HepG2 (cell line): ENCODE results near the gene CDT1. TPM values are rescaled to one million over a fixed set of nuclear protein-coding genes. Genes with fewer than 3 reads are reported as not detected.
A peak's percentile ranks its signal among the peaks of the same experiment; 100 is the strongest.

ENCODE experiments used
- FOSL2 ChIP-seq: sonication (generic); formaldehyde crosslinking; IDR thresholded peaks from 2 replicates; pipeline ENCODE4 v1.4.0; 2020; ENCODE audit warnings: missing genetic modification reagents
- HNRNPLL ChIP-seq: fragments of 200-400 bp; formaldehyde crosslinking; IDR thresholded peaks from 2 replicates; pipeline ENCODE4 v1.6.1; 2017; ENCODE audit warnings: mild to moderate bottlenecking, low read depth, low read length; ENCODE audit not compliant: poor library complexity, severe bottlenecking
- JARID2 ChIP-seq: sonication (generic); formaldehyde crosslinking; IDR thresholded peaks from 2 replicates; pipeline ENCODE4 v1.8.1; 2023; ENCODE audit warnings: missing genetic modification reagents, inconsistent platforms; ENCODE audit not compliant: insufficient replicate concordance
- LCORL ChIP-seq, 2 experiments: fragments of 450-650 bp in 1 of 2; sonication (generic) in 1 of 2; formaldehyde crosslinking in 1 of 2; IDR thresholded peaks; 2 replicates each; pipeline versions ENCODE4 v1.5.0 to v1.6.1; 2017 to 2020; ENCODE audit warnings: antibody characterized with exemption in 1 of 2, missing genetic modification reagents in 1 of 2
- NFYC ChIP-seq: IDR thresholded peaks from 2 replicates; pipeline ENCODE4 v1.6.1; 2016; ENCODE audit warnings: missing genetic modification reagents, missing compliant biosample characterization
- REPIN1 ChIP-seq: sonication (generic); formaldehyde crosslinking; IDR thresholded peaks from 2 replicates; pipeline ENCODE4 v1.8.0; 2022; ENCODE audit warnings: missing genetic modification reagents, low read depth, mild to moderate bottlenecking, borderline replicate concordance
- SP4 ChIP-seq: sonication (generic); formaldehyde crosslinking; IDR thresholded peaks from 2 replicates; pipeline ENCODE4 v1.8.1; 2023; ENCODE audit warnings: mild to moderate bottlenecking, missing genetic modification reagents
- SRSF4 ChIP-seq: fragments of 200-400 bp; formaldehyde crosslinking; IDR thresholded peaks from one replicate; pipeline ENCODE4 v1.6.1; 2018; ENCODE audit warnings: mild to moderate bottlenecking, low read depth, low read length, moderate library complexity; ENCODE audit not compliant: poor library complexity, severe bottlenecking
- TEAD2 ChIP-seq: sonication (generic); formaldehyde crosslinking; IDR thresholded peaks from 2 replicates; pipeline ENCODE4 v1.9.0; 2021; ENCODE audit warnings: missing genetic modification reagents
- TFAP4 ChIP-seq: sonication (generic); IDR thresholded peaks from 2 replicates; pipeline ENCODE4 v1.6.1; 2016; ENCODE audit warnings: low read depth, borderline replicate concordance
- YEATS2 ChIP-seq: sonication (generic); formaldehyde crosslinking; IDR thresholded peaks from 2 replicates; pipeline ENCODE4 v1.4.0; 2020; ENCODE audit warnings: missing genetic modification reagents, borderline replicate concordance
- ZNF337 ChIP-seq: sonication (generic); formaldehyde crosslinking; IDR thresholded peaks from 2 replicates; pipeline ENCODE4 v1.5.1; 2020; ENCODE audit warnings: missing genetic modification reagents, low read depth, mild to moderate bottlenecking, borderline replicate concordance
- ZNF570 ChIP-seq: sonication (generic); formaldehyde crosslinking; IDR thresholded peaks from 2 replicates; pipeline ENCODE4 v1.4.0; 2020; ENCODE audit warnings: mild to moderate bottlenecking, missing genetic modification reagents, borderline replicate concordance
- ZNF672 ChIP-seq: sonication (generic); formaldehyde crosslinking; IDR thresholded peaks from 2 replicates; pipeline ENCODE4 v1.8.1; 2022; ENCODE audit warnings: missing genetic modification reagents
- polyA plus RNA-seq, 8 experiments: library from polyadenylated mRNA; depleted of rRNA in 3 of 8; stranded (reverse) in 7 of 8; unstranded in 1 of 8; fragments of >200 nt; fragmentation: Illumina TruSeq in 4 of 8; extraction: Trizol in 4 of 8; gene quantifications; 2 replicates each; pipeline versions ENCODE4 v1.2.1 to v1.2.3, GENCODE V29; 2011 to 2016; ENCODE audit warnings: low read depth in 4 of 8, missing spikeins in 1 of 8, mixed read lengths in 1 of 8; ENCODE audit not compliant: insufficient read depth in 1 of 8
- total RNA-seq, 5 experiments: library from RNA; depleted of rRNA; stranded (reverse); fragments of >200 nt; fragmentation: Illumina TruSeq; extraction: Trizol; gene quantifications; 2 replicates each; pipeline ENCODE4 v1.2.3, GENCODE V29; 2016; ENCODE audit warnings: low read depth in 1 of 5
- TF ChIP-seq, protein P1 (sequence below): sonication (generic); formaldehyde crosslinking; IDR thresholded peaks from 2 replicates; pipeline ENCODE4 v1.4.0; 2020; ENCODE audit warnings: missing genetic modification reagents
- TF ChIP-seq, protein P2 (sequence below), 2 experiments: IDR thresholded peaks; 2 replicates each; pipeline ENCODE4 v1.6.1; 2011 to 2012; ENCODE audit warnings: low read length in 2 of 2, borderline replicate concordance in 1 of 2, low read depth in 1 of 2, mild to moderate bottlenecking in 1 of 2, moderate library complexity in 1 of 2

Gene CDT1
- total and polyA plus RNA-seq, 2 of the 13 experiments (the other 11 are each of a cell fraction or from before 2014, with no cell fraction given) = 23.1 to 23.8 TPM

DNA sequence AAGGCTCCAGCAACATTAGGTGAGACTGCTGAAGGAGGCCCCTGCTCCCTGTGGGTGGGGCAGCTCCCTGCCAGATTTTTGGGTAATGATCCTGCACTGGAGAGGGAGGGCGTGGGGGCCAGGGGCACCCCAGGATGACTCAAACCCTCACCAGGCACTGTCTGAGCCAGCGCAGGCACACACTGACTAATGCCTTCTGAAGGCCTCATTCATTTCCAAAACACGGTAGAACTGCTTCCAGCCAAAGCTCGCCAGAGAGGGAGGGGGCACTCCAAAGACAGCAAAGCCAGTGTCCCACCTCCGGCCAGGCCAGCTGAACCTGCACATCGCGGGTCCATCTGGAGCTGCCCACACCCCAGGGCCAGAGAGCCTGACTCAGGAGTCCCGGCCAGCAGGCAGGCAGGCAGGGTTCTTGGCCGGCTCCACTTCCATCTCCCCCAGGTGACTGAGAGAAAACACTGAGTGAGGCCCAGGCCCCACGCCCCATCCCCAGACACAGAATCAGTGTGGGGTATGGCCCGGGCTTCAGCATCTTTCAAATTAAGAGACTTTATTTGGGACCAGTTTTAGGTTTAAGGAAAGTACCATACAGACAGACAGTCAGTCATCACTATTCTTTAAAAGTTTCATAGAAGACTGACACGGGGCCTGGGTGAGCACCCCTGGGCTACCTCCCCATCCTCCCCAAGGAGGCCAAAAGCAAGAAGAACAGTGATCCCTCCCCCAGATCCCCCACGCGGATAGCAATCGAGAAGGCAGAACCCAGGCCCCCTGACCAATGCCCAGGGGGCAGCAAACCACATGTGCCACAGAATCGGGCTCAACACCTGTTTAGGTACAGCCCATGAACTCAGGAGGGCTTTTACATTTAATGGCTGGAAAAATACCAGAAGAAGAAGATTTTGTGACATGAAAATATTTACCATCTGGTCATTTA, 20.9 kb upstream of the CDT1 start (continued):
- TF ChIP-seq, protein P1, sequence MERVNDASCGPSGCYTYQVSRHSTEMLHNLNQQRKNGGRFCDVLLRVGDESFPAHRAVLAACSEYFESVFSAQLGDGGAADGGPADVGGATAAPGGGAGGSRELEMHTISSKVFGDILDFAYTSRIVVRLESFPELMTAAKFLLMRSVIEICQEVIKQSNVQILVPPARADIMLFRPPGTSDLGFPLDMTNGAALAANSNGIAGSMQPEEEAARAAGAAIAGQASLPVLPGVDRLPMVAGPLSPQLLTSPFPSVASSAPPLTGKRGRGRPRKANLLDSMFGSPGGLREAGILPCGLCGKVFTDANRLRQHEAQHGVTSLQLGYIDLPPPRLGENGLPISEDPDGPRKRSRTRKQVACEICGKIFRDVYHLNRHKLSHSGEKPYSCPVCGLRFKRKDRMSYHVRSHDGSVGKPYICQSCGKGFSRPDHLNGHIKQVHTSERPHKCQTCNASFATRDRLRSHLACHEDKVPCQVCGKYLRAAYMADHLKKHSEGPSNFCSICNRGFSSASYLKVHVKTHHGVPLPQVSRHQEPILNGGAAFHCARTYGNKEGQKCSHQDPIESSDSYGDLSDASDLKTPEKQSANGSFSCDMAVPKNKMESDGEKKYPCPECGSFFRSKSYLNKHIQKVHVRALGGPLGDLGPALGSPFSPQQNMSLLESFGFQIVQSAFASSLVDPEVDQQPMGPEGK (CRISPR knock-in tag) = peak; percentile 70
- TF ChIP-seq REPIN1 (CRISPR knock-in tag) (no peak), ZNF337 (CRISPR knock-in tag) (no peak), ZNF672 (no peak), LCORL (IDR thresholded peaks at IDR 0.05) (no peak), LCORL (CRISPR knock-in tag; IDR thresholded peaks at IDR 0.05) (peak; percentile 73), SRSF4 (no peak), JARID2 (no peak), TEAD2 (CRISPR knock-in tag) (no peak), HNRNPLL (peak; percentile 23), NFYC (CRISPR knock-in tag) (0 out of 2 replicates have a peak, but pooled peaks have one; percentile 19), FOSL2 (peak; percentile 51; the same call in 1 of the 2 replicates), ZNF570 (CRISPR knock-in tag) (no peak), TFAP4 (peak; percentile 18; the same call in 1 of the 2 replicates), SP4 (no peak), YEATS2 (CRISPR knock-in tag) (no peak)
- TF ChIP-seq, protein P2, sequence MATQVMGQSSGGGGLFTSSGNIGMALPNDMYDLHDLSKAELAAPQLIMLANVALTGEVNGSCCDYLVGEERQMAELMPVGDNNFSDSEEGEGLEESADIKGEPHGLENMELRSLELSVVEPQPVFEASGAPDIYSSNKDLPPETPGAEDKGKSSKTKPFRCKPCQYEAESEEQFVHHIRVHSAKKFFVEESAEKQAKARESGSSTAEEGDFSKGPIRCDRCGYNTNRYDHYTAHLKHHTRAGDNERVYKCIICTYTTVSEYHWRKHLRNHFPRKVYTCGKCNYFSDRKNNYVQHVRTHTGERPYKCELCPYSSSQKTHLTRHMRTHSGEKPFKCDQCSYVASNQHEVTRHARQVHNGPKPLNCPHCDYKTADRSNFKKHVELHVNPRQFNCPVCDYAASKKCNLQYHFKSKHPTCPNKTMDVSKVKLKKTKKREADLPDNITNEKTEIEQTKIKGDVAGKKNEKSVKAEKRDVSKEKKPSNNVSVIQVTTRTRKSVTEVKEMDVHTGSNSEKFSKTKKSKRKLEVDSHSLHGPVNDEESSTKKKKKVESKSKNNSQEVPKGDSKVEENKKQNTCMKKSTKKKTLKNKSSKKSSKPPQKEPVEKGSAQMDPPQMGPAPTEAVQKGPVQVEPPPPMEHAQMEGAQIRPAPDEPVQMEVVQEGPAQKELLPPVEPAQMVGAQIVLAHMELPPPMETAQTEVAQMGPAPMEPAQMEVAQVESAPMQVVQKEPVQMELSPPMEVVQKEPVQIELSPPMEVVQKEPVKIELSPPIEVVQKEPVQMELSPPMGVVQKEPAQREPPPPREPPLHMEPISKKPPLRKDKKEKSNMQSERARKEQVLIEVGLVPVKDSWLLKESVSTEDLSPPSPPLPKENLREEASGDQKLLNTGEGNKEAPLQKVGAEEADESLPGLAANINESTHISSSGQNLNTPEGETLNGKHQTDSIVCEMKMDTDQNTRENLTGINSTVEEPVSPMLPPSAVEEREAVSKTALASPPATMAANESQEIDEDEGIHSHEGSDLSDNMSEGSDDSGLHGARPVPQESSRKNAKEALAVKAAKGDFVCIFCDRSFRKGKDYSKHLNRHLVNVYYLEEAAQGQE (IDR thresholded peaks at IDR 0.05; ENCODE audit: borderline replicate concordance in 1 of 2, low read depth in 1 of 2, low read length in 2 of 2) = no peak
- TF ChIP-seq, all 625 proteins: peak for 22
